HepG2 (cell line): ENCODE results near the gene ARFGEF2. TPM values are rescaled to one million over a fixed set of nuclear protein-coding genes. Genes with fewer than 3 reads are reported as not detected.

Experiments
- ATAC-seq: fragments of 200-7000 bp; cut with Tn5 transposase; 3 replicates; pipeline ENCODE4 v1.9.1; 2020; ENCODE audit warnings: mild to moderate bottlenecking, moderate library complexity
- BruUV-seq: library from RNA; stranded (reverse); fragments of 400-500 nt; replicated peaks from 2 replicates; lab custom pipeline; 2021; lab: Mats Ljungman, UMichigan
- CTCF ChIA-PET: fragments of 300-600 bp; formaldehyde crosslinking; extraction: SDS; loops from one replicate; lab custom pipeline; 2021; ENCODE audit warnings: low total read pairs, inconsistent platforms, low intra/inter-chr PET ratio; lab: Yijun Ruan, JAX
- POLR2A ChIA-PET: fragments of 350-600 bp; sonication (Branson Sonifier 250); formaldehyde crosslinking; loops from one replicate; lab custom pipeline; 2020; ENCODE audit warnings: antibody characterized with exemption, inconsistent platforms; lab: Yijun Ruan, JAX
- DNase-seq: peaks from one replicate; pipeline ENCODE4 v3.0.0-alpha.2; 2015; ENCODE audit warnings: low spot score
- FAIRE-seq: peaks from 3 replicates; lab custom pipeline; 2011; peaks lifted over from hg19 to GRCh38; lab: Jason Lieb, UNC
- H2AFZ ChIP-seq: one replicate; pipeline ENCODE4 v1.6.1; 2011; ENCODE audit warnings: low read length, inconsistent platforms
- H3K27ac ChIP-seq: fragments of 300-600 bp; 3 replicates; pipeline ENCODE4 v1.8.0; 2011; ENCODE audit warnings: mixed run types, mild to moderate bottlenecking, mixed read lengths, low read length, inconsistent platforms; ENCODE audit not compliant: insufficient read depth; ENCODE audit errors: extremely low read length
- H3K27me3 ChIP-seq, 2 experiments: fragments of 200-600 bp in 1 of 2; 2 replicates in 1 of 2; 3 replicates in 1 of 2; pipeline versions ENCODE4 v1.6.0 to v1.8.0; 2011; ENCODE audit warnings: low read length in 2 of 2, mild to moderate bottlenecking in 2 of 2, moderate library complexity in 2 of 2, inconsistent platforms in 1 of 2; ENCODE audit not compliant: insufficient read depth in 2 of 2, control insufficient read depth in 1 of 2
- H3K36me3 ChIP-seq, 2 experiments: fragments of 200-600 bp in 1 of 2; replicated peaks in 1 of 2; 2 replicates in 1 of 2; 3 replicates in 1 of 2; pipeline versions ENCODE4 v1.5.1 to v1.8.0; 2011; ENCODE audit warnings: low read length in 2 of 2, inconsistent platforms in 1 of 2; ENCODE audit not compliant: insufficient read depth in 2 of 2, control insufficient read depth in 1 of 2
- H3K4me1 ChIP-seq: 2 replicates; pipeline ENCODE4 v1.5.1; 2012; ENCODE audit warnings: low read length, inconsistent platforms; ENCODE audit not compliant: insufficient read depth
- H3K4me2 ChIP-seq: 2 replicates; pipeline ENCODE4 v1.6.0; 2011; ENCODE audit warnings: low read depth, low read length, inconsistent platforms
- H3K4me3 ChIP-seq, 3 experiments: fragments of 200-600 bp in 1 of 3; sonication (generic), shearing (Covaris generic) in 1 of 3; replicated peaks in 1 of 3; 2 replicates each; pipeline ENCODE4 v1.5.1; 2011 to 2016; ENCODE audit warnings: low read length in 3 of 3, inconsistent platforms in 2 of 3, low read depth in 2 of 3, mild to moderate bottlenecking in 2 of 3, control low read depth in 1 of 3, mixed read lengths in 1 of 3; ENCODE audit not compliant: insufficient read depth in 1 of 3
- H3K79me2 ChIP-seq: one replicate; pipeline ENCODE4 v1.6.1; 2011; ENCODE audit warnings: low read length, inconsistent platforms; ENCODE audit not compliant: insufficient read depth
- H3K9ac ChIP-seq: 2 replicates; pipeline ENCODE4 v1.6.0; 2011; ENCODE audit warnings: mild to moderate bottlenecking, low read depth, low read length, inconsistent platforms; ENCODE audit not compliant: insufficient read depth
- H3K9me3 ChIP-seq: 2 replicates; pipeline ENCODE4 v1.5.1; 2012; ENCODE audit warnings: mild to moderate bottlenecking, low read length
- H4K20me1 ChIP-seq: 2 replicates; pipeline ENCODE4 v1.6.0; 2011; ENCODE audit warnings: inconsistent platforms, mild to moderate bottlenecking, low read length, moderate library complexity; ENCODE audit not compliant: insufficient read depth
- CREB1 ChIP-seq, 2 experiments: fragments of 450-650 bp in 1 of 2; IDR thresholded peaks; 2 replicates each; pipeline ENCODE4 v1.6.1; 2016 to 2017; ENCODE audit warnings: control low read depth in 1 of 2, mild to moderate bottlenecking in 1 of 2, missing compliant biosample characterization in 1 of 2, missing genetic modification characterization in 1 of 2
- CTCF ChIP-seq: sonication (generic); formaldehyde crosslinking; IDR thresholded peaks from 2 replicates; pipeline ENCODE4 v1.5.0; 2020; ENCODE audit warnings: mild to moderate bottlenecking, missing genetic modification reagents, moderate library complexity
- DZIP1 ChIP-seq: sonication (generic); formaldehyde crosslinking; IDR thresholded peaks from 2 replicates; pipeline ENCODE4 v1.5.0; 2020; ENCODE audit warnings: mild to moderate bottlenecking, missing genetic modification reagents
- FUBP1 ChIP-seq: sonication (generic); formaldehyde crosslinking; IDR thresholded peaks from 2 replicates; pipeline ENCODE4 v1.5.1; 2020; ENCODE audit warnings: missing genetic modification reagents, mild to moderate bottlenecking, borderline replicate concordance
- NBN ChIP-seq: fragments of 450-650 bp; conservative IDR thresholded peaks from 2 replicates; pipeline ENCODE4 v1.6.1; 2017
- RAD21 ChIP-seq: fragments of 450-650 bp; formaldehyde crosslinking; IDR thresholded peaks from 2 replicates; pipeline ENCODE4 v1.5.0; 2020; ENCODE audit warnings: mild to moderate bottlenecking
- SRSF1 ChIP-seq: fragments of 200-400 bp; formaldehyde crosslinking; optimal IDR thresholded peaks from 2 replicates; pipeline ENCODE3; 2017; ENCODE audit warnings: mild to moderate bottlenecking, low read depth, low read length, moderate library complexity
- XRCC5 ChIP-seq: fragments of 200-400 bp; formaldehyde crosslinking; optimal IDR thresholded peaks from 2 replicates; pipeline ENCODE3; 2017; ENCODE audit warnings: mild to moderate bottlenecking, low read length
- ZFP36L1 ChIP-seq: sonication (generic); formaldehyde crosslinking; IDR thresholded peaks from 2 replicates; pipeline ENCODE4 v1.8.0; 2022; ENCODE audit warnings: mild to moderate bottlenecking, missing genetic modification reagents, moderate library complexity
- ZNF281 ChIP-seq: sonication (generic); formaldehyde crosslinking; IDR thresholded peaks from 2 replicates; pipeline ENCODE4 v1.4.0; 2020; ENCODE audit warnings: missing genetic modification reagents, borderline replicate concordance
- ZNF468 ChIP-seq: sonication (generic); formaldehyde crosslinking; IDR thresholded peaks from 2 replicates; pipeline ENCODE4 v1.8.0; 2022; ENCODE audit warnings: mild to moderate bottlenecking, moderate library complexity, missing genetic modification reagents
- ZNF562 ChIP-seq: sonication (generic); formaldehyde crosslinking; IDR thresholded peaks from 2 replicates; pipeline ENCODE4 v1.8.0; 2022; ENCODE audit warnings: missing genetic modification reagents, borderline replicate concordance
- ZNF589 ChIP-seq: sonication (generic); formaldehyde crosslinking; conservative IDR thresholded peaks from 2 replicates; pipeline ENCODE4 v1.8.0; 2022; ENCODE audit warnings: mild to moderate bottlenecking, moderate library complexity, missing genetic modification reagents
- ZSCAN20 ChIP-seq: sonication (generic); formaldehyde crosslinking; IDR thresholded peaks from 2 replicates; pipeline ENCODE4 v1.4.0; 2020; ENCODE audit warnings: missing genetic modification reagents, mild to moderate bottlenecking, borderline replicate concordance
- ZSCAN9 ChIP-seq: IDR thresholded peaks from 2 replicates; pipeline ENCODE4 v1.6.1; 2016; ENCODE audit warnings: borderline replicate concordance
- WGBS: methylation state at CpG from one replicate; pipeline ENCODE4 v1.1.6; 2017; ENCODE audit warnings: low lambda C conversion rate; 5-methylcytosine and 5-hydroxymethylcytosine counted together
- in situ Hi-C: cut with HindIII; loops from 2 replicates; pipeline ENCODE4 v1.10.0; 2017; ENCODE audit warnings: low pct_unique_long_range_greater_than_20kb; ENCODE audit not compliant: extremely low pct_ligation_motif_present
- intact Hi-C: fragments of 100-400 bp; cut with micrococcal nuclease; formaldehyde crosslinking; loops from one replicate; pipeline ENCODE4 v1.10.0; 2022; ENCODE audit not compliant: unreplicated experiment
- polyA plus RNA-seq, 8 experiments: library from polyadenylated mRNA; depleted of rRNA in 3 of 8; stranded (reverse) in 7 of 8; unstranded in 1 of 8; fragments of >200 nt; fragmentation: Illumina TruSeq in 4 of 8; extraction: Trizol in 4 of 8; gene quantifications; 2 replicates each; pipeline versions ENCODE4 v1.2.1 to v1.2.3, GENCODE V29; 2011 to 2016; ENCODE audit warnings: low read depth in 4 of 8, missing spikeins in 1 of 8, mixed read lengths in 1 of 8; ENCODE audit not compliant: insufficient read depth in 1 of 8
- total RNA-seq, 5 experiments: library from RNA; depleted of rRNA; stranded (reverse); fragments of >200 nt; fragmentation: Illumina TruSeq; extraction: Trizol; gene quantifications; 2 replicates each; pipeline ENCODE4 v1.2.3, GENCODE V29; 2016; ENCODE audit warnings: low read depth in 1 of 5

ARFGEF2 gene
- total and polyA plus RNA-seq, 2 of the 13 experiments (the other 11 are each of a cell fraction or from before 2014, with no cell fraction given) = 44.0 to 60.8 TPM

- TF ChIP-seq XRCC5 = peak; percentile 42
- TF ChIP-seq CTCF (CRISPR knock-in tag) = peak; percentile 79
- TF ChIP-seq RAD21 (CRISPR knock-in tag) = peak; percentile 48
- TF ChIP-seq ZFP36L1 (CRISPR knock-in tag) = no peak
- no peak for TF ChIP-seq ZNF281
Measured at GRCh38 chr20:48986899-48987298, 65.4 kb downstream of the ARFGEF2 start (continued).

GRCh38 chr20:48990467-48990866 is 69.0 kb downstream of the ARFGEF2 start:
- FAIRE-seq (no peak), ATAC-seq (no peak), DNase-seq (no peak)
- Histone ChIP-seq H3K79me2 (no peaks in the 10 kb centered on the region), H3K36me3 (peaks cover 59 to 96% of the 10 kb centered on the region in 2 experiments), H2AFZ (no peak overlapping the region), H3K9ac (no peak overlapping the region), H3K4me3 (no peak overlapping the region), H4K20me1 (no peaks in the 10 kb centered on the region), H3K4me1 (no peaks in the 10 kb centered on the region), H3K4me2 (no peak overlapping the region), H3K27ac (no peak overlapping the region), H3K9me3 (no peaks in the 10 kb centered on the region), H3K27me3 (no peaks in the 10 kb centered on the region)
- WGBS = 95% methylated on average over 1 of the region's 1 CpG
- ChIA-PET CTCF (no interaction called here), POLR2A (no interaction called here)
- no TSS peak for BruUV-seq
- in situ Hi-C loops (no loop called here), intact Hi-C loops (no loop called here)
- TF ChIP-seq ZSCAN20 (CRISPR knock-in tag) (no peak), CREB1 (IDR thresholded peaks at IDR 0.05) (no peak), CREB1 (CRISPR knock-in tag; IDR thresholded peaks at IDR 0.05) (no peak), DZIP1 (CRISPR knock-in tag) (no peak), ZNF468 (CRISPR knock-in tag) (no peak), FUBP1 (CRISPR knock-in tag) (no peak), ZNF562 (no peak), ZSCAN9 (CRISPR knock-in tag) (no peak), ZNF589 (no peak), SRSF1 (no peak), NBN (no peak)
